Activated T-cell treated with anti-CD3 and anti-CD28 coated beads, Interleukin-2, amount 50 U/mL, for 4 hours (primary cell): Measurements from ENCODE around the gene TET2. TPM values are rescaled to one million over a fixed set of nuclear protein-coding genes. Genes with fewer than 3 reads are reported as not detected.

Source experiments
- ATAC-seq, 2 donors: fragments of 200-7000 bp; cut with Tn5 transposase; one replicate each; pipeline ENCODE4 v1.10.0; 2021
- DNase-seq: peaks from one replicate; pipeline ENCODE4 v3.0.0-alpha.2; 2020
- H3K27me3 Mint-ChIP-seq: one replicate; pipeline ENCODE4 v1.8.0; 2021; ENCODE audit warnings: low read depth, mixed read lengths
- H3K36me3 Mint-ChIP-seq: one replicate; pipeline ENCODE4 v1.8.0; 2022; ENCODE audit warnings: mixed read lengths; ENCODE audit not compliant: insufficient read depth
- H3K4me1 Mint-ChIP-seq: one replicate; pipeline ENCODE4 v1.8.0; 2021; ENCODE audit warnings: low read depth, mixed read lengths
- H3K4me3 Mint-ChIP-seq: one replicate; pipeline ENCODE4 v1.8.0; 2021; ENCODE audit warnings: mild to moderate bottlenecking, moderate library complexity, mixed read lengths
- H3K9me3 Mint-ChIP-seq: one replicate; pipeline ENCODE4 v1.8.0; 2021; ENCODE audit warnings: mixed read lengths
- total RNA-seq, 3 donors: library from RNA; stranded (reverse); gene quantifications; one replicate each; pipeline ENCODE4 v1.2.1, GENCODE V29; 2021

The TET2 gene
- total RNA-seq, 3 donors from 2014 or later, result 30.0 to 38.3 (median 35.7) TPM

DNA sequence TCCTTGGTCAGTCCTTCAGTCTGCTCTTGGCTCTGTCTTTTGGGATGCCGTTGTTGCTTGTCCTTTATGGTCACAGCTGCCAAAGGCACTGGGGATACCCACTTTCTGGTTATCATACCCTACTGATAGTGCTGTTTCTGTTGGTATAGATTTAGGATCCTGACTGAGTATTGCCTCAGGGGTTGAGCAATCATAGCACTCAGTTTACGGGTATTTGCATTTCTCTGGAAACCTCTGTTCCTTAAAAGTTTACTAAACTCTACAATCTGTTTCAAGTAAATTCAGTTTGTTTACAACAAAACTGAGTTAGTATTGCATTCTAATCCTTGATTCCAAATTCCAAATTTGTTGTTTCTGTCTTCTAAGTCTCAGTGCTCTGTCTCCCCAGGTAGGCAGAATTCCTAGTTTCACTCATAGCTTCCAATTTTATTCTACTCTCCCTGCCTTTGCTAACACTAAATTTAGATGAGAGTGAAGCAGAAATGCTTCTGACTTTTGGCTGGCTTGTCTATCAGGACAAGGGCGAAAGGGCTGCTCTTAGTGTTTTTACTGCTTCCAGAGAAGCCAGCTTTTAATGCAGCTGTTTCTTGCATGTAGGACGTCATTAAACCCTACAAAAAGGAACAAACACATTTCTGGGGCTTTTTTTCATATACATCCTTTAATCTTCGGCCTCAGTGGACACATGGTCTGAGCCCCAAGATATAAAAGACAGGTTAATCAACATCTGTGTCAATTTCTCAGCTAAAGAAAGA, 17.2 kb upstream of the TET2 start:
- Mint-ChIP-seq H3K4me1 (no peaks in the 10 kb centered on the region), H3K4me3 (no peak overlapping the region), H3K27me3 (peaks cover 3% of the 10 kb centered on the region), H3K36me3 (no peaks in the 10 kb centered on the region), H3K9me3 (no peaks in the 10 kb centered on the region)
- no peak for DNase-seq
- no peak for ATAC-seq

DNA sequence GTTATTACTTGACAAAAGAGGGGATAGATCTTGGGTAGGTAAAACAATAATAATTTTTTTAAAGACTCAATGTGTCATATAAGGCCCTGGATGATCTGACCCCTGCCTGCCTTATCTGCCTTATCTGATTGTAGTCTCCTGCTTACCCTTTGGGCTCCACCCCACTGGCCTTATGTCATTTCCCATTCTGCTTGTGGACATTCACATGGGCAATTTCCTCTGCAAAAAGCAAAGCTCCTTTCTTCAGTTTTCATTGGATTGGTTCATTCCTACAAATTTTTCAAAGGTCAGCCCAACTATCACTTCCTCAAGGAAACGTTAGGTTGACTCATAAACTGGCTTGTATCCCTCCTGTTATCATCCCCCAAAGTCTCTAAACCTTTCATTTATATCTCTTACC, 15.7 kb upstream of the TET2 start:
- H3K4me1 Mint-ChIP-seq, result peaks cover 2% of the 10 kb centered on the region
- H3K9me3 Mint-ChIP-seq, result no peaks in the 10 kb centered on the region
- no peaks in the 10 kb centered on the region for H3K36me3 Mint-ChIP-seq
- peaks cover 3% of the 10 kb centered on the region for H3K27me3 Mint-ChIP-seq
- H3K4me3 Mint-ChIP-seq, result no peak overlapping the region
- DNase-seq (no peak), ATAC-seq (no peak)

DNA sequence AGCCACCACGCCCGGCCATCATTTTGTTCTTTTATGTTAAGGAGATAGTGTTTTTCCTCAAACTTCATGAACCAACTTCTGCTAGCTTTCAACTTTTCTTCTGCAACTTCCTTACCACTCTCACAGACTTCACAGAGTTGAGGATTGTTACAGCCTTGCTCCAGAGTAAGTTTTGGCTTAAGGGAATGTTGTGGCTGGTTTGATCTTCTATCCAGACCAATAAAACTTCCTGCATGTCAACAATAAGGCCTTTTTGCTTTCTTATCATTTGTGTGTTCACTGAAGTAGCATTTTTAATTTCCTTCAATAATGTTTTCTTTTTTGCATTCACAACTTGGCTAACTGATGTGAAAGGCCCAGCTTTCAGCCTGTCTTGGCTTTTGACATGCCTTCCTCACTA, 12.7 kb upstream of the TET2 start:
- peaks cover 10% of the 10 kb centered on the region for H3K4me1 Mint-ChIP-seq
- DNase-seq, result no peak
- no peak for ATAC-seq
- peaks cover 3% of the 10 kb centered on the region for H3K27me3 Mint-ChIP-seq
- no peaks in the 10 kb centered on the region for H3K9me3 Mint-ChIP-seq
- no peak overlapping the region for H3K4me3 Mint-ChIP-seq
- H3K36me3 Mint-ChIP-seq, result no peaks in the 10 kb centered on the region

DNA sequence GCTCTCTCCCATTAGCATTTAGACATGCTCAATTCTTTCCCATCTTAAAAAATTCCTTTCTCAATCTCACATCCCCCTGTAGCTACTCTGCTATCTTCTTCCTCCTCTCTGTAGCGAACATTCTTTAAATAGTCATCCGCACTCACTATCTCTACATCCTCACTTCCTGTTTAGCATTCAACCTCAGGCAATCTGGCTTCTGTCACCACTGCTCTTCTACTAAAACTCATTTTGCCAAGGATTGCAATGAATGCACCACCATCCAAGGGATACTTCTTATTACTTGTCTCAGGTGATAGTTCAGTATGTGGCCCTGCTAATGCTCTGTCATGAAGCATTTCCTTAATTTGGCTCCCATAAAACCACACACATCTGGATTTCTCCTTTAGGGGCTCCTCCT, 10.9 kb upstream of the TET2 start:
- ATAC-seq (no peak), DNase-seq (no peak)
- H3K9me3 Mint-ChIP-seq, result no peaks in the 10 kb centered on the region
- H3K27me3 Mint-ChIP-seq, result no peaks in the 10 kb centered on the region
- no peaks in the 10 kb centered on the region for H3K36me3 Mint-ChIP-seq
- H3K4me1 Mint-ChIP-seq, result peaks cover 13% of the 10 kb centered on the region
- no peak overlapping the region for H3K4me3 Mint-ChIP-seq

DNA sequence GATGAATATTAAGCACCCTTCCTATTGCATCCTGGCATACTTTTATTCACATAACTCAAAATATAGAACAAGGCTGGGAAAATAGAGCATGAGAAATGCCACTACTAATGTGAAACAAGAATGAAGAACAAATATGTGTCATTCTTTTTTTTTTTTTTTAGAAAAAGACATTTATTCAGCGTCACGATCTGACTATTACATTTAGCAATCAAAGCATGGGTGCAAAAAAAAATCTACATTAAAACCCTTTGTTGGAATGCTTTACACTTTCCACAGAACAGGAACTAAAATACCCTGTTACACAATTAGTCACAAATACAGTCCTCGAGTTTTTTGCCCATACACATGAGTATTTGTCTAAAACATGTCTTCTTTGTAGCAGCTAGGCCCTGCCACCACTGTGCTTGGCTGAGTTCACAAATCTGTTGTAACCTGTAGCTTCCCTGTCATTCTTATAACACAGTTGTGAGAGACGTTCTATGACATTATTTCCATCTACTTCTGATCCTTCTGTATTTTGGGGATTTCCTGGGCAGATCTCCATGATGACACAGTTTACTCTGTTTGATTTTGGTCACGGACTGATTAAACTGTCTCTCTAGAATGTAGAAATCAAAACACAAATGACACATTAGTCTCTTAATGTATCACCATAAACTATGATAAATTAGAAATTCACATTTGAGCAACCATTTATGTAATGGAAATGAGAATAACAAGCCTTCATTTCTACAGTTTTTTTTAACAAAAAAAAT, 9.4 kb upstream of the TET2 start:
- ATAC-seq (peak; percentile 85 to 91), DNase-seq (no peak)
- Mint-ChIP-seq H3K36me3 (no peaks in the 10 kb centered on the region), H3K9me3 (no peaks in the 10 kb centered on the region), H3K27me3 (no peaks in the 10 kb centered on the region), H3K4me3 (no peak overlapping the region), H3K4me1 (peaks cover 17% of the 10 kb centered on the region)

DNA sequence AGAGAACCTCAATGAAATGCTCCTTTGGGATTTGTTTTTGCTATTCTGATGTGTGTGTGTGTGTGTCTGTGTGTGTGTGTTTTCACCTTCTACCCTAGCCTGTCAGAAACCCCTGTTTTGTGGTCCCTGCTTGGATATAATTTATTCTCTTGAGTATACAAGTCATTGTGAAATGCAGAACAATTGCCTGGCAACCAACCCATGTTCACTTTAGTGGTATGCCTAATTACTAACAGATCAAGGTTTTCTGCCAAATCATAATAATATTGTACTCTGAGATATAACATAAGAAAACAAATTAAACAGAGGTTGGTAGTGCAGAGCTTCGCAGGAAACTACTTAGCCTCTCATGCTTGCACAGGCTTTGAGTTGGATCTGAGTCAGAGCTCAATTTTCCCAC, 7.0 kb upstream of the TET2 start:
- no peaks in the 10 kb centered on the region for H3K9me3 Mint-ChIP-seq
- H3K4me3 Mint-ChIP-seq, result no peak overlapping the region
- peaks cover 22% of the 10 kb centered on the region for H3K4me1 Mint-ChIP-seq
- H3K27me3 Mint-ChIP-seq, result no peaks in the 10 kb centered on the region
- ATAC-seq, result no peak
- H3K36me3 Mint-ChIP-seq, result no peaks in the 10 kb centered on the region
- no peak for DNase-seq

DNA sequence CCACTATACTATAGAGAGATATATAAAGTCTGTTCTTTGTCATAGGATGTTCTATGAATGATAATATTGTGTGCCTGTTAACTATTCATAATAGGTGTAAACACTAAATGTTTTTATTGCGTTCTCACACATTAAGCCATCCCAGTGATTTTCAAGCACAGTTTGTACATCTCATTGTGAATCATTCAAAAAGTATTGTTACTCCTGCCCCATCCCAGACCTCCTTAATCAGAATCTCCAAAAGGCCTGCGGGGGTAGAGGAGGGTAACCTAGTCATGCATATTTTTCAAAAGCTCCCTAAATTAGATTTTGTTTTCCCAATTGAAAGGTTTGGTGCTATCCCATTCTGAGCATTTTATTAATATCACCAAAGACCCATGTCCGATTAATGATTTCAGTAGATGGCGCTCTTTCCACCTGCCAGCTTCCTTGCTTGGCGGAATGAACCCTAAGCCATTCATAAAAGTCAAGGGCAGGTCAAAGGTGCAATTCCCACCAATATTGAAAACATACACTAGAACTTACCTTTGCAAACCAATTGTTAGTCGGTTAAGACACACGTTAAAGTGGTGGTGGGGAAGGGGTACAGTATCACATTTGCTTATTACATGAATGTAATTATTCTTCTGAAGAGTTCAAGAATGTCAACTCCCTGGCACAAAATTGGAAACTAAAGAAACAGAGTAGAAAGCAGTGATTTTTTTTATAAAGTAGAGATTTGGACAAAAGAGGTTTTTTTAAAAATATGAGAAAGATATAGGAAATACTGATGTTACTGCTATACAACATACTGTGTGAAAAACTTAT, 5.8 kb upstream of the TET2 start:
- H3K9me3 Mint-ChIP-seq, result no peaks in the 10 kb centered on the region
- peaks cover 31% of the 10 kb centered on the region for H3K4me1 Mint-ChIP-seq
- no peak overlapping the region for H3K4me3 Mint-ChIP-seq
- peak; percentile 18 for DNase-seq
- no peak for ATAC-seq
- H3K36me3 Mint-ChIP-seq, result no peaks in the 10 kb centered on the region
- H3K27me3 Mint-ChIP-seq, result no peaks in the 10 kb centered on the region

DNA sequence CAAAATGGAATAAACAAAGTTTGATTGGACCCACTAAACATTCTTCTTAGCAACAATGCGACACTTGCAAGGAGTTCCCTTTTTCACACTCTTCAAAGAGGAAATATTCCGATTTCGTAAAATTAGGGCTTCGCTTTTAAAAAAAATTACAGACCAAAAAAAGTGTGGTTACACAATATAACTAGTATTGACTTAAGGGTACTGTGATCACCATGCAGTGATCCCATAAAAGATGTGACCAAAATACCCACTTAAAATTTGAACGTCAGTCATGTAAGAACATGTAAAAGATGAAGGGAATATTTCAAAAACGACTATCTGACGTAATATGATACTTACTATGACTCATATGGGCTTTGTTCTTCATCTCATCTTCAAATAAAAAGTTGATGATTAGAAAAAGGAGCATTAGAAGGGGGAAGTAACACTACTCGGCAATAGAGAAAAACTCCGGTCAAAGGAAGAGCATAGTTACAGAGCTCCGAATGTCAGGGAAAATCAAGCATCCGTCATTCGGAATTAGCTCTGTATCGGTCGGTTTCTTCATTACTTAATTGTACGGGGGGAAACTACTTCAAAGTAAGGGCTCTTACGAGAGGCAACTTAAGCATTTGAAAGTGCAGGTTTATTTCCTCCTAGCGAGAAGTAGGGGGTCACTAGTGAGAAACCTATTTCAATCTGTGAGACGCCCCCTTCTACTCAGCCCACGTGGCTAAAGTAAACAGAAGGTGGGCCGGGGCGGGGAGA, 1.3 kb upstream of the TET2 start:
- ATAC-seq, result peak in 1 of 2 donors; percentile 15
- DNase-seq, result no peak
- H3K27me3 Mint-ChIP-seq, result no peaks in the 10 kb centered on the region
- H3K9me3 Mint-ChIP-seq, result no peaks in the 10 kb centered on the region
- H3K4me1 Mint-ChIP-seq, result peaks cover 45% of the 10 kb centered on the region
- peaks cover 6% of the 10 kb centered on the region for H3K36me3 Mint-ChIP-seq
- H3K4me3 Mint-ChIP-seq, result peak overlapping the region; percentile 99

DNA sequence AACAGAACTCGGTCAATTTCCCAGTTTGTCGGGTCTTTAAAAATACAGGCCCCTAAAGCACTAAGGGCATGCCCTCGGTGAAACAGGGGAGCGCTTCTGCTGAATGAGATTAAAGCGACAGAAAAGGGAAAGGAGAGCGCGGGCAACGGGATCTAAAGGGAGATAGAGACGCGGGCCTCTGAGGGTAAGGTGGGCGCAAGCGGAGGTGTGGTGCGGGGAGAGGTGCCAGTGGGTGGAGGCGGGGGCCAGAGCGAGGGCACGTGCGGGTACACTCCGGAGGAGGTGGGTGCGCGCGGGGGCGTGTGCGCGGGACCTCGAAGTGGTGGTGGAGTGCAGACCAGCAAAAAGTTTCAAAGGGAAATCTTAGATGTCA, 787 bp upstream of the TET2 start:
- H3K36me3 Mint-ChIP-seq, result peaks cover 6% of the 10 kb centered on the region
- no peaks in the 10 kb centered on the region for H3K27me3 Mint-ChIP-seq
- ATAC-seq (peak; percentile 26 to 29), DNase-seq (peak; percentile 38)
- H3K4me1 Mint-ChIP-seq, result peaks cover 50% of the 10 kb centered on the region
- peak overlapping the region; percentile 99 for H3K4me3 Mint-ChIP-seq
- no peaks in the 10 kb centered on the region for H3K9me3 Mint-ChIP-seq

DNA sequence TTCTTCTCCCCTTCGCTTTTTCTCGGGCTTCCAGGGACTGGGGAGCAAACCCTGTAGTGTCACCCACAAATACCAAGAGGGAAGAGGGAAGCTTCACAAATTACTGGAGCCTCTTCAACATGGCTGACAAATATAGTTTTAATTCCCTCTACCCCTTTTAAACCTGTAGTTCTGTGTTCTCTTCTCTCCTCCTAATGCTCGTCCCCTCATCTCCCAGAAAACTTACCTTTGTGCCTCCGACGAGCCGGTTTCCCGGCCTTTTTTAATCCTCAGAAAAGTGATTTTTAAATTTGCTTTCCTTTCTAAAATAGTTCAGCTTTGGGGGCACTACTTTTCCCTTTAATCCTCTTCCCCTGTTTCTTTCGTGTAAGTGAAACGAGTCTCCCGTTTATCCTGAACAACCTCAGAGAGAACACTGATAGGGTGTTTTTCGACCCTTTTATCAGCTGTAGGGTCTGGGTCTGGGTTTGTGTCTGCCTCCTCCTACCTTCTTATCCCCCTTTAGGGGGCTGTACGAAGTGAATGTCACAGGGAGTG, 408 bp downstream of the TET2 start:
- Mint-ChIP-seq H3K36me3 (peaks cover 6% of the 10 kb centered on the region), H3K9me3 (no peaks in the 10 kb centered on the region), H3K4me1 (peaks cover 49% of the 10 kb centered on the region), H3K27me3 (no peaks in the 10 kb centered on the region), H3K4me3 (peak overlapping the region; percentile 99)
- ATAC-seq, result peak; percentile 4 to 7
- no peak for DNase-seq

DNA sequence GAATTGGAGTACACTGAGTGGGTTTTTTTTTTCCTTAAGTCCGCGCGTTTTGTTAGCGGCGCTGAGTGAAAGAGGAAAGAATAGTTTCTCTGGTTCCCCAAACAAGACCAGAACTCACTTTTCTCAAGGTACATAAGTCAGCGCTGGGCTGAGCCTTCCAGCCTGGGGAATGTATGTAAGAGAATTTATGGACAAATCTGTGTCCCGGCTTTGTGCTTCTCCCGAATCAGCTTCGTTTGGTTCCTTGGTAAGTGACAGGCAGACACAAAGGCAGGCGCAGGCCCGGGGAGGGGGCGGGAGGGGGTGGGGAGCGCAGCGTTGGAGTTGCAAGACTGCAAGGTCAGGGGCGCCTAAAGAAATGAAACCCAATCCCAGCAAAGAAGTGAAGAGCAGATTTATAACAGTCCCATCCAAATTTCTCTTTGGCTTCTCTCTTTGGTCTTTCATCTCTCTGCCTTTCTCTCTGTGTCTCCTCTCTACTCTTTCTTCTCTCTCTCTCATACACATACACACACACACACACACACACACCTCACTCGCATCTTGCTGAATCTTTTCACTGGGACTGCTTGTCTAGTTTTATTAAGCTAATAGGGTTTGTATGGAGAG, 981 bp downstream of the TET2 start:
- Mint-ChIP-seq H3K36me3 (peaks cover 6% of the 10 kb centered on the region), H3K4me3 (peak overlapping the region; percentile 99), H3K4me1 (peaks cover 49% of the 10 kb centered on the region), H3K9me3 (no peaks in the 10 kb centered on the region), H3K27me3 (no peaks in the 10 kb centered on the region)
- ATAC-seq (no peak), DNase-seq (peak; percentile 17)

DNA sequence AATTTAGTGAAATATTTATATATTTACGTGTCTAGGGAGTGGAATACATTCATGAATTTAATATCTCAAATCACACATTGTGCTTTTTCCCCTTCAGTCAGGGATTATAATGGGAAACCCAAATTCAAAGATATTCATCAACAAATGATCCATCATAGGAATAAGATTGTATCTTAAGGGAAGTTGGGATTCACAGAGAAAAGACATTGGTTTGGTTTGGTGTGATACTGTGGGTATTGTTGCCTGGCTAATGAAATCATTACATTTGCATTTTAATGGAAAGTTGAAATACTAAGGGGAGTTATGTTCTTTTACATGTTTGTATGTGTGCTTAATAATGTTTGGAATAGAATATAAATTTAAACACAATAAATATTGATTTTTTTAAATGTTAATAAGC, 1.7 kb downstream of the TET2 start:
- Mint-ChIP-seq H3K27me3 (no peaks in the 10 kb centered on the region), H3K36me3 (peaks cover 7% of the 10 kb centered on the region), H3K4me3 (peak overlapping the region; percentile 99), H3K9me3 (no peaks in the 10 kb centered on the region), H3K4me1 (peaks cover 53% of the 10 kb centered on the region)
- DNase-seq (no peak), ATAC-seq (no peak)

DNA sequence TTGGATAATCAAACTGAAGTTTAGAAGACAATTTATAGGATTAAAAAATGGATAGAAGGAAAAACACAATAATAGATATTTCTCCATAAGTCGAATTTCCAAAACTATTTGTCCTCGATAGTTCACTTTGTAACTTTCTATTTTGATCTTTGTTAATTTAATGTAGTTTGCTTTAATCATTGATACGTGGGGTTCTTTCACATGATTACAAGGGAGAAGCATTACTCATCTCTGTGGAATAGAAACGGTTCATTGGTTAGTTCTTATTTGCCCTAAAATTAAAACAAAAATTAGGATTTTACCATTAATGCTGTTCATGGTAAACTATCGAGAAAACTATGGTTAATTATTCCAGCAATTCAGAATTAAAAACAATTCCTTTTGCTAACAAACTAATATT, 2.1 kb downstream of the TET2 start:
- peaks cover 54% of the 10 kb centered on the region for H3K4me1 Mint-ChIP-seq
- H3K27me3 Mint-ChIP-seq, result no peaks in the 10 kb centered on the region
- peak overlapping the region; percentile 99 for H3K4me3 Mint-ChIP-seq
- no peak for DNase-seq
- peaks cover 7% of the 10 kb centered on the region for H3K36me3 Mint-ChIP-seq
- no peaks in the 10 kb centered on the region for H3K9me3 Mint-ChIP-seq
- ATAC-seq, result no peak
